SH-SY5Y (cell line): ENCODE measurements around the gene FAM3C.

Experiments
- GATA2 ChIP-seq: IDR thresholded peaks from 2 replicates; pipeline ENCODE4 v1.6.1; 2011; ENCODE audit warnings: mild to moderate bottlenecking, low read depth, low read length
- GATA3 ChIP-seq: IDR thresholded peaks from 2 replicates; pipeline ENCODE4 v1.6.1; 2011; ENCODE audit warnings: low read depth, mild to moderate bottlenecking, low read length, moderate library complexity

- no peak for TF ChIP-seq GATA2
- TF ChIP-seq GATA3: no peak
Observed at GRCh38 chr7:121342631-121343030, 53.5 kb downstream of the FAM3C start.
